GM18907 (cell line): ENCODE measurements around the gene HSD17B1.
A peak's percentile ranks its signal among the peaks of the same experiment; 100 is the strongest.

Experiments used
- ATAC-seq: cut with Tn5 transposase; IDR thresholded peaks from one replicate; pipeline ENCODE4 v1.9.1; 2021; ENCODE audit warnings: mild to moderate bottlenecking, moderate library complexity; ENCODE audit not compliant: unreplicated experiment

HSD17B1 gene

GRCh38 chr17:42565523-42566214 is 12.9 kb downstream of the HSD17B1 start:
- ATAC-seq = no peak

DNA sequence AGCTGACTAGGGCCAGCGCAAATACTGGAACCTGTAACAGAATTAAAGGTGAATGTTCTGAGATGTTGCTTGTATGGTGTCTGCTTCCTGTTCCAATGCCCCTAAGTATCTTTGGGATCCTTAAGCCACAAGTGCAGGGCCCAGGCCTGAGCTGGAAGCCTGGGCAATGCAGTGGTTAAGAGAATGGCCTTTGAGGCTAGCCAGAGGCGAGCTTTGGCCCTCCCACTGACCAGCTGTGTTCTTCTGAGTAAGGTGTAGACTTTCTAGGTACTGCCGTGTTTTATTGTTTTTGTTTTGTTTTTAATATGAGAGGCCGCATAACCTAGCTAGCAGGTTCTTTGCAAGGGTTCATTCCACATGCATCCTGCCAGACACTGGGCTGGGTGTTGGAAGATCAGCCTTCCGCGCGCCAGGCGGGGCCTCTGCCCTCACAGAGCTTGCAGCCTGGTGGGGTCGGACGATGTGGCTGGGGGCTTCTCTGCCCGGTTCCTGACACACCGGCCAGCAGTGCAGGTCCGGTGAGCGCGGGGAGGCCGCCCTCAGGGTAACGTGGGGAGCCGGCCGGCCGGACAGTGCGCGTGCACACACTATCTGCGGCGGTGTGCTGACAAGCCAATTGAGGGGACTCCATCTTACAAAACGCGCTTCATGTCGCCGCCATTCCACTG is 13.6 kb downstream of the HSD17B1 start:
- peak; percentile 8 for ATAC-seq

DNA sequence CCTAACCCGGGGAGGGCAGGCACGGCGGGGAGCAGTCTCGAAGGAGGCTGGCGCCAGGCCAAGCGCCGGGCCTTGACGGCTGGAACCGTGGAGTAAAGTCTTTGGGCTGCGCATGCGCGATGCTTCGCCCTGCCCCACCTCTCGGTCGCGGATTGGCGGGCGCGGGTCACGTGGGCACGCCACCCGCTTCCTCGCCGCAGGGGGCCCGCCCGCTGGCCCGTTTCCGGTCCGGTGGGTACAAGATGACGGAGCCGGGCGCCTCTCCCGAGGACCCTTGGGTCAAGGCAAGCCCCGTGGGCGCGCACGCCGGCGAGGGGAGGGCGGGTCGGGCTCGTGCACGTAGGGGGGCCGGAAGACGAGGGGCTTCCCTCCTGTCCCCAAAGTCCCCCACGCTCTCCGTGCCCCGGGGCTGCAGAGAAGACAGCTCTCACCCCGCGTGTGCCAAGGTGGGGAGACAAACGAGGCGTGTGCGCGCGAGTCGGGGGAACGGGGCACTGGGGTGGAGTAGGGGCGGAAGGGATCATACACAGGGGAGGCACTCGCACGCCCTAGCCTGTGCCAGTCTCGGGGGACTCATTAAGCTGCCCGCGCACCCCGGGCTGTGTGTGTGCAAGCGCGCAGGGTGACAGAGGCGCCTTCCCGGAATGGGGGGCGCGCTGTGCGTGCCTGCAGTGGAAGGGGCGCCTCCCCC is 14.3 kb downstream of the HSD17B1 start, which contains the start of gene MLX:
MLX (plus strand) TSS at position 218 of the 691 bp plus-strand sequence; CDS start at position 243, 25 bp downstream.
- peak; percentile 65 for ATAC-seq

DNA sequence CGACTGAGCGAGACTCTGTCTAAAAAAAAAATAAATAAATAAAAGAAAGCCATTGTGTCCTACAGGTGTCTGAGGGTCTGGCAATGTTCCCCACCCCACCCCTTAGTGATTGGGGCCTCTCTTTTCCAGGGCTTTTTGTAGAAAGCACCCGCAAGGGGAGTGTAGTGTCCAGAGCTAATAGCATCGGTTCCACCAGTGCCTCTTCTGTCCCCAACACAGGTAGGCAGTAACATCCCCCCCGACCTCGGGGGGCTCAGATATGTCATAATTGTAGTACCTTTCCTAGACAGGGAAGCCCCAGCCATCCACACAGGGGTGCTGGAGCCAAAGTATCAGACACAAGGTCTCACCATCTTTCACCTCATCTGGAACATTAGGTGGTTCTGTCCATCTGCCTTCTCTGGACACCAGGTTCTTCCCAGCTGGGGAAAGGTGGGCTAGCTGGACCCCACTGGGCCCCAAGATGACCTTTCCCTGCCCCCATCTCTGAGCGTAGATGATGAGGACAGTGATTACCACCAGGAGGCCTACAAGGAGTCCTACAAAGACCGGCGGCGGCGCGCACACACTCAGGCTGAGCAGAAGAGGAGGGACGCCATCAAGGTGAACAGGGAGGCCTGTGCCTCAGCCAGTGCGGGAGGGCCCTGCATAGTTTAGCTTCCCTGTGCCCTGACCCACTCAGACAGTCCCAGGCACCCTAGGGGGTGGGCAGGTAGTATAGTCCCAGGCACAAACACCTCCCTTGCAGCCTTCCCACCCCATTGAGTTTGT is 15.8 kb downstream of the HSD17B1 start:
- ATAC-seq = no peak

DNA sequence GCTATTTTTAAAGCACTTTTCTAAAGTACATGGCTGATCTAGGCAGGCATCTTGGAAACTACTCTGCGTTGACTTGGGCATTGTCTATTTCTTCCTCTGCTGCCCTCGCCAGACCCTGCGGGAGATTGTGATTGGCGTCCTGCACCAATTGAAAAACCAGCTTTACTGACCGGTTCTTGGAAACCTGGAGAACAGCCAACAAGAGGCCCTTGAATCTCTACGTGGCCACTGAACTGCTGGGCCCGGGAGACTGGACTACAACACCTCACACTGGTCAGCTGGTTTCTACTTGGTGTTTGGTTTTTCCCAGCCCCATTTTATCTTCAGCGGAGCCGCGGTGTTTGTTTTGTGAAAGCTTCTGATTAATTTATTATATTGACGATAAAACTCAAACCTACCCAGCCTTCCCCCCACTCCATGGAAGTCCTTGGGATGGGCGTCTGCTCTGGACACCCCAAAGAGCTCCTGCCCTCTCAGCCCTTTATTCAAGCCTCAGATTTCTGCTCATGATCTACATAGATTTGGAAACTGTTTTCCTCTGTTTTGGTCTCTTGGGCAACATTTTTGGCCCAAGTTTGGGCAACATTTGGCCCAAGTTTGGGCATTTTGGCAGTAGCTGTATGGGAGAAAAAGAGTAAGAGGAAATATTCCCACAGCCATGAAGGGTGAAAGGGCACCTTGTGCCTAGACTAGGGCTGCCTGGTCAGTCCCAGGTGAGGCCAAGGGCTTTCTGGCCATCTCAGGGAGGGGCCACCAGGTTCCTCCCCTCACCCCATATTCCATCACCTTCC is 18.9 kb downstream of the HSD17B1 start:
- ATAC-seq = no peak

- ATAC-seq = no peak
Observed at GRCh38 chr17:42573095-42573494, 20.4 kb downstream of the HSD17B1 start.

DNA sequence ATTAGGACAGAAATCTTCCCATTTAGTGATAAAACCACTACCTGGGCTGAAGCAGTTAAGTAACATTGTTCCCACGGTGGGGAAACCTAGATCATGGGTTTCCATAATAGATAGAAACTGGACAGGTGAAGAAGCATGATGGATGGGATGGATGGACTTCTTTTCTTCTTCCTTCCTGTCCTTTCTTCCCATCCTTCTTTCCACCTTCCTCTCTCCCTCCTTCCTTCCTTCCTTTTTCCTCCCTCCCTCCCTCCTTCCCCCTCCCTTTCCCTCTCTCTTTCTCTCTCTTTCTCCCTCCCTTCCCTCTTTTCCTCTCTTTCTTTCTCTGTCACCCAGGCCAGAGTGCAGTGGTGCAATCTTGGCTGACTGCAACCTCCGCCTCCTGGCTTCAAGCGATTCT is 21.7 kb downstream of the HSD17B1 start:
- ATAC-seq = no peak

DNA sequence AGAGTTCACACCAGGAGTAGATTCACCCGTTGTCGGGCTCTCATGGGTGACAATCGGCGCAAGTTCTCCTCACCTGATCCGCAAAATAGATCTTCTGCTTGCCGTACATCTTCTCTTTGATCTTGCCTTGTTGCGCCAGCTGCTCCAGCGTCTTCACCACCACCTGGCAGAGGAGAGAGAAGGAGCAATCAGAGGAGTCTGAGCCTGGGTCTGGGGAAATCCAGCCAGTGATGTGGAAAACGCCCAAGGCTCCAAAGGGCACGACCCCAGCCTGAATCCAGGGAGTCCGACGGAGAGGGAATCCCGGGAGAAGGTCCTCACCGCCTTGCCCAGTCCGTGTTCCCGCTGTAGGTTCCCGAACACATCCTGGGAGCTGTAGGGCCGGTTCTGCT is 24.4 kb downstream of the HSD17B1 start:
- peak; percentile 3 for ATAC-seq

GRCh38 chr17:42577532-42578281 is 25.0 kb downstream of the HSD17B1 start, which contains the start of gene PSMC3IP:
Gene PSMC3IP (minus strand): TSS chr17:42577729. CDS start chr17:42577686, 43 bp downstream.
- ATAC-seq = peak; percentile 72

DNA sequence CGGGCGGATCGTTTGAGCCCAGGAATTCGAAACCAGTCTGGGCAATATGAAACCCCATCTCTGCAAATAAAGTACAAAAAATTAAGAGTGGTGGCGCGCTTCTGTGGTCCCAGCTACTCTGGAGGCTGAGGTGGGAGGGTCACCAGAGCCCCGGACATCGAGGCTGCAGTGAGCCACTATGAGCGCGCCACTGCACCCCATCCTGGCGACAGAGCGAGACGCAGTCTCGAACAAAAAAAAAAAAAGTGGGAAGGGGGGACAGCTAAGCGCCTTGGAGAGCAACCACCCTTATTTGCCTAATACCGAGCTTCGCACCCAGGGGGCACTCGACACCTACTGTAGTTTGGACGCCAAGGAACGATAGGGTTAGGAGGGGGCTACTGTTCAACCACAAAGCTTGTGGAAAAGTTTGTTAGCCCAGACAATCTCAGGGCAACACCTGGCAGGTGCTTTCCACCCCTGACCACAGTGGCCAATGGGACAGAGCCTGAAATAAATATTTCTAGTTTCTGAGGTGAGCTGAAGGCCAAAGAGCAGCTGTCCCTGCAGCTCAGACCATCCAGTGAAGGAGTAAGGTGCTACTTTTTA is 25.7 kb downstream of the HSD17B1 start:
- peak; percentile 62 for ATAC-seq

DNA sequence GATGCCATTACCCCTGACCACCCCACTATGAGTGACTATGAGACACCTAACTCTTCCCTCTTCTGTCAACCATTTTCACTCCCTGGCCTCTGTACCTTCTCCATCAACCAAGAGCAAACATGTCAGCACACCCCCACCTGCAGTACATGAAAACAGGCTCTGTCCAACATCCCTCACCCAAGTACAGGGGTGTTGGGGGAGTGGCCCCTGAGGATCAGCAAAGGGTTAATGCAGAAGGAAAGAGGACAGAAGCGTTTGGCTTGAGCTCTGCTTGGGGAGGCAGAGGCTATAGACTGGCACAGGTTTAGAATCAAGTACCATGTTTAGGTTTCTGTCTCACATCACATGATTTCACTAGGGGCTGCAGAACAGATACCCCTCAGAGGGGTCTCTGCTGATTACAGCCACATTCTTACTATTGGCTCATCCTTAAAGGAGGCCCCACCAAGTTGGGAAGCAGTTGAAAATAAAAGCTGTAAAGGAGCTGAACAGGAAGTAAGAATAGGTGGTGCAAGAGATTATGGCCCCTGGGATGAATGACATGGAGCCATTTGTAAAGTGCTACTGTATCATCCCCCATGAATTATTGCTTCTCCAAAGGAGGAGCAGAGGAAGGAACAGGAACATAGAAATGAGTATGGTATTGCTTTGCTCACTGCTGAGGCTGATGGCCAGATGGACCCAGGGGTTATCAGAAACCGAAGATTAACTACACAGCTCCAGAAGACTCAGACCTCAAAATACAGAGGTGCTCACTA is 27.2 kb downstream of the HSD17B1 start:
- ATAC-seq = no peak

DNA sequence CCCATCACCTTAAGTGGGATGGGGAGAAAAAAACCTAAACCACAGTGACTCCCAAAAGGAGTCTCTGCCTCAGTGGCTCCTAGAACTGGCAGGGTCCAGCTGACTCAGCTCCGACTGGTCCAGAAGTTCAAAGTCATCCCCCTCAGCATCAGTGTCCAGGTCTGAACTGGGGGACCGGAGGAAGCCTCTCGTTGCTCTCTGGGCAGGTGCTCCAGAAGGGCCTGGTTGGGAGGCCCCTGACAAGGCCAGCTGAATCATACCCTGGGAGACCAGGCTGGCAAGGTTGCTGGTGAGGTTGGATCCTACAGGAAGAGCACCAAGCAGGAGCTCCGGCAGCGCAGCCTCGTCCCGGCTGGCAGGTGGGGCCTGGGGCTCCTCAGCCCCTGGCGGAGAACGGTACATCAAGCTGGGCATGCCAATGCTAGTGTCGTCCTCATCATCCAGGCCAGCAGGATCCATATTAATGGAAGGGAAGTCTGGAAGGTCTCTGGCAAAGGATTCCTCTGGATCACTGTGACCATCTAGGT is 29.1 kb downstream of the HSD17B1 start:
- no peak for ATAC-seq

DNA sequence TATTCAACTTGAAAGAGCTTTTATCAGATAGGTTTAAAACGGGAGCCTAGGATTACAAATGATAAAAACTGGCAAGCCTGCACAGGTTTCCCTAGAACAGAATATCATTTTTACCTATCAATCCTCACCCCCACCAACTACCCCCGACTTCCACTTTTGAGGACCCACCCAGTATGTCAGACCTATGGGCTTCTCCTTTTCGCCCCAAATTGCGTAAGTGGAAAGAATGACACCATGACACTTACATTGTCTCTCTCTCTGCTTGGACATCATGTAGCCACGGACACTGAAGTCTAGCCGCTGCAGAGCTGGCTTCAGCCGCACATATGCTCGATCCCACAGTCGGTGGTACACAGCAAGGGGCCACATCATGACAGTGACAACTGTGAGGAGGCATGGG is 32.2 kb downstream of the HSD17B1 start:
- no peak for ATAC-seq

DNA sequence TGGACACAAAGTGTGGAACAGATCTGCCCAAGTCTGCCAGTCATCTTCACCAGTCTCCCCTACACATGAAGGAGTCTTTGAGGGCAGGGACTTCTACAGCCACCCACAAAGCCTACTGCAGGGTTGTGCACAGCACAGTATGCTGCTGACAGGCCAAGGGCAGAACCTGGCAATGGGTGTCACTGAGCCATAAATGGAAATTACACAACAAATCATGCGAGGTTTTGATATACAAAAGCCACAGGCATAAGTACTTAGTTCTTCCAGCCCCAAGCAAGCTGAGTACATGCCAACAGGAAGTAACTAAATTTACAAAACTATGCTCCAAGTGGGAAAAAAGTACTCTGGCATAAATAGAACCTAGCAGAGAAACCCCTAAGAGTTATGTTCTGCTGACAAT is 32.6 kb downstream of the HSD17B1 start:
- ATAC-seq = no peak

DNA sequence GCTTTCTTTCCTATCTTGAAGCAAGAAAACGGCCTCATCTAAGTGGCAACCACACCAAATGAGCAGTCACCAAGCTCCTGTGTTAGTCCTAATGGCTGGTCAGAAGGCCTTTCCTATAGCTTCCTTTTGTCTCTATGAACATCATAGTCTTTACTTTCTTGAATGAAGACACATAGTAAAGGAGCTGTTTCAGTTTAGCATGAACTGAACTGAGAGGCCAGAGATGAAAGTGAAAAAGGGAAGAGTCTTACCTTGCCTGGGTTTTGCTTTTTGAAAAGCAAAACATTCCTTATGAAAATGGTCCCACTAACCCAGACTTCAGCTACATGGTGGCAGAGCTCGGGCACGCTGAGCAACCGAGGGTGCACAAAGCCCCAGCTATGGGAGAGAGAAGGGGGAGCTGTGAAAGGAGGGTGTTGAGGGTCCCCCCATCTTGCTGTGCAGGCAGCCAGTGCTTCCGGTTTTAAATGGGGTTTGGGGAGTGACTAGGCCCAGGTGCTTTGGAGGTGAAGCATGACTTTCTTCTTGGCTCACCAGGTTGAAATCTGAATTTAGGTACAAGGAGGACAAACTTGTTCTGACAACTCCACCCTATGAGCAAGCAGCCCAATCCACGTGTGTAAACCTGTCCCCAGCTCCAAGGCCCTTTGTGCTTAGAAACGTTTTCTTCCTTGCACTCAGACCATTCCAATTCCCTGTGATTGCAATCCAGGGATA is 33.9 kb downstream of the HSD17B1 start:
- ATAC-seq = no peak

DNA sequence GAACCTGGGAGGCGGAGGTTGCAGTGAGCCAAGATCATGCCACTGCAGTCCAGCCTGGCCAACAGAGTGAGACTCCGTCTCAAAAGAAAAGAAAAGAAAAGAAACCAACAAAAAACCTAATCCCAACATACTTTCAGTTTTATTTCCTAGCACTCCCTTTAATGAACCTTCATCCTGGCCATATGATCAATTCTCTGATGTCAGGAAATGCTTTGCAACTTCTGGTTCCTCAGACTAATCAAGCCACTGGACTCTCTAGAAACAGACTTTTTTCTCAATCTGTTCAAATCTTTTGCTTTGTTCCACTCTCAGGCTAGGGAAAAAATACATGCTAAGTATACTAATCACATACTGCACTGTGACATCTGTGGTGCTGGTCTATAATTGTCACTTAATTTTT is 38.2 kb downstream of the HSD17B1 start:
- ATAC-seq = no peak

- no peak for ATAC-seq
Observed at GRCh38 chr17:42591411-42591810, 38.7 kb downstream of the HSD17B1 start.

DNA sequence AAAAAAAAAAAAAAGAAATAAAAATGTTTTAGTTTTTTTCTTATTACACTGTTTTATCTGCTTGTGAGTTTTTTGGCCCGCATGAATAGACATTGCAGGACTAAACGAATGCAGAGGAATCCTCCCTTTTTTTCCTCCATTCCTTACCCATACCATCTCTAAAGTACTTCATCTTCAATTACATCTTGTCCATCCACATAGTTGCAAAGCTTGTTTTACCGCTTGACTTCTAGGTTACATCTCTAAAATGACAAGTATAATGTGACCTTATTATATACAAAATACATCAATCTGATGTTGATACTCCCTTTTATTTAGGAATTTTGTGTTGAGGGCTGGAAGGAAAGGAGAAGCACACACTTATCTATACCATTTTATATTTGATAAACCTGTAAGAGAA is 43.7 kb downstream of the HSD17B1 start:
- no peak for ATAC-seq
